Subcutaneous abdominal adipose tissue (tissue), 5 donors: ENCODE results near the gene GSTO1.
A peak's percentile ranks its signal among the peaks of the same experiment; 100 is the strongest.

Experiments used
- H3K27ac ChIP-seq: one replicate; pipeline ENCODE4 v1.7.0; 2013; ENCODE audit warnings: low read depth, mild to moderate bottlenecking, inconsistent platforms, low read length, moderate library complexity
- H3K27me3 ChIP-seq, 5 donors: one replicate each; pipeline ENCODE4 v1.7.0; 2013; ENCODE audit warnings: low read length in 5 of 5, inconsistent platforms in 1 of 5; ENCODE audit not compliant: control insufficient read depth in 5 of 5, insufficient read depth in 4 of 5
- H3K36me3 ChIP-seq, 5 donors: one replicate each; pipeline ENCODE4 v1.7.0; 2013; ENCODE audit warnings: low read length in 5 of 5; ENCODE audit not compliant: control insufficient read depth in 5 of 5, insufficient read depth in 5 of 5
- H3K4me1 ChIP-seq, 5 donors: one replicate each; pipeline ENCODE4 v1.7.0; 2013; ENCODE audit warnings: low read length in 5 of 5, mild to moderate bottlenecking in 3 of 5, moderate library complexity in 1 of 5; ENCODE audit not compliant: control insufficient read depth in 5 of 5, insufficient read depth in 5 of 5
- H3K4me3 ChIP-seq, 5 donors: one replicate each; pipeline ENCODE4 v1.7.0; 2013; ENCODE audit warnings: low read length in 5 of 5, low read depth in 1 of 5
- H3K9ac ChIP-seq, 5 donors: one replicate each; pipeline ENCODE4 v1.7.0; 2013; ENCODE audit warnings: low read length in 5 of 5, mild to moderate bottlenecking in 4 of 5, moderate library complexity in 3 of 5
- H3K9me3 ChIP-seq, 5 donors: one replicate each; pipeline ENCODE4 v1.7.0; 2013; ENCODE audit warnings: low read length in 5 of 5; ENCODE audit not compliant: control insufficient read depth in 5 of 5
- donor health status: healthy.
- donor health status: healthy.
- donor health status: healthy.
- donor health status: healthy.
- donor health status: healthy.

Gene GSTO1

GRCh38 chr10:104309980-104310978, 55.6 kb downstream of the GSTO1 start:
- Histone ChIP-seq H3K9ac (peak overlapping the region in 1 of 5 donors; percentile 96), H3K4me3 (peak overlapping the region in 1 of 5 donors; percentile 4), H3K9me3 (no peaks in the 10 kb centered on the region), H3K4me1 (peaks cover 17 to 41% (median 30%) of the 10 kb centered on the region in 5 donors), H3K27me3 (no peaks in the 10 kb centered on the region), H3K27ac (no peak overlapping the region), H3K36me3 (peaks cover 0 to 48% (median 38%) of the 10 kb centered on the region in 5 donors)

GRCh38 chr10:104311184-104311720, 56.6 kb downstream of the GSTO1 start:
- Histone ChIP-seq H3K27ac (no peak overlapping the region), H3K36me3 (peaks cover 0 to 56% (median 45%) of the 10 kb centered on the region in 5 donors), H3K9ac (peak overlapping the region in 1 of 5 donors; percentile 96), H3K9me3 (no peaks in the 10 kb centered on the region), H3K4me1 (peaks cover 13 to 34% (median 23%) of the 10 kb centered on the region in 5 donors), H3K27me3 (no peaks in the 10 kb centered on the region), H3K4me3 (no peak overlapping the region)

GRCh38 chr10:104314591-104315485, 60.1 kb downstream of the GSTO1 start:
- no peak overlapping the region for H3K4me3 ChIP-seq
- H3K27ac ChIP-seq = no peak overlapping the region
- no peak overlapping the region for H3K9ac ChIP-seq
- H3K9me3 ChIP-seq = no peaks in the 10 kb centered on the region
- peaks cover 32 to 69% (median 52%) of the 10 kb centered on the region in 5 donors for H3K4me1 ChIP-seq
- H3K27me3 ChIP-seq = no peaks in the 10 kb centered on the region
- H3K36me3 ChIP-seq = peaks cover 0 to 56% (median 45%) of the 10 kb centered on the region in 5 donors

GRCh38 chr10:104315486-104315921, 60.8 kb downstream of the GSTO1 start:
- Histone ChIP-seq H3K4me1 (peaks cover 26 to 69% (median 45%) of the 10 kb centered on the region in 5 donors), H3K36me3 (peaks cover 0 to 50% (median 42%) of the 10 kb centered on the region in 5 donors), H3K4me3 (no peak overlapping the region), H3K27ac (no peak overlapping the region), H3K27me3 (no peaks in the 10 kb centered on the region), H3K9me3 (no peaks in the 10 kb centered on the region), H3K9ac (no peak overlapping the region)

GRCh38 chr10:104316321-104317099, 61.8 kb downstream of the GSTO1 start:
- Histone ChIP-seq H3K4me1 (peaks cover 23 to 74% (median 51%) of the 10 kb centered on the region in 5 donors), H3K36me3 (peaks cover 0 to 41% (median 38%) of the 10 kb centered on the region in 5 donors), H3K27ac (peak overlapping the region; percentile 23), H3K27me3 (no peaks in the 10 kb centered on the region), H3K9ac (no peak overlapping the region), H3K9me3 (no peaks in the 10 kb centered on the region), H3K4me3 (no peak overlapping the region)
